GM12878 (cell line): ENCODE measurements around the gene ELP4. TPM values are rescaled to one million over a fixed set of nuclear protein-coding genes. Genes with fewer than 3 reads are reported as not detected.

Source experiments
- ATAC-seq: fragments of 200-7000 bp; cut with Tn5 transposase; 3 replicates; pipeline ENCODE4 v1.9.1; 2020; ENCODE audit warnings: mild to moderate bottlenecking, moderate library complexity
- BruUV-seq: library from RNA; stranded (reverse); fragments of 400-500 nt; replicated peaks from 2 replicates; lab custom pipeline; 2021; lab: Mats Ljungman, UMichigan
- CTCF ChIA-PET: fragments of 300-600 bp; sonication (Branson Sonifier 250); formaldehyde crosslinking; extraction: SDS; loops from one replicate; lab custom pipeline; 2021; ENCODE audit warnings: inconsistent platforms; lab: Yijun Ruan, JAX
- POLR2A ChIA-PET: fragments of 350-600 bp; formaldehyde crosslinking; extraction: SDS; loops from one replicate; lab custom pipeline; 2021; ENCODE audit warnings: inconsistent platforms; lab: Charles Lee
- RAD21 ChIA-PET: fragments of 300-600 bp; sonication (Branson Sonifier 250); formaldehyde crosslinking; loops from one replicate; lab custom pipeline; 2023; ENCODE audit warnings: antibody characterized with exemption; ENCODE audit not compliant: unreplicated experiment; lab: Charles Lee
- SMC1A ChIA-PET: fragments of 300-600 bp; sonication (Branson Sonifier 250); formaldehyde crosslinking; loops from one replicate; lab custom pipeline; 2023; ENCODE audit not compliant: unreplicated experiment, uncharacterized antibody; lab: Charles Lee
- DNase-seq: peaks from one replicate; pipeline ENCODE4 v3.0.0-alpha.2; 2011; ENCODE audit warnings: low read depth, low spot score
- FAIRE-seq: peaks from 3 replicates; lab custom pipeline; 2011; peaks lifted over from hg19 to GRCh38; lab: Jason Lieb, UNC
- H2AFZ ChIP-seq: 2 replicates; pipeline ENCODE4 v1.6.0; 2011; ENCODE audit warnings: low read depth, low read length, control low read depth; ENCODE audit not compliant: control insufficient read depth
- H3K27ac ChIP-seq: 2 replicates; pipeline ENCODE4 v1.5.1; 2011; ENCODE audit warnings: control low read depth; ENCODE audit not compliant: control insufficient read depth, insufficient read depth
- H3K27me3 ChIP-seq, 2 experiments: replicated peaks in 1 of 2; 2 replicates each; pipeline versions ENCODE4 v1.6.0 to v1.6.1; 2011; ENCODE audit warnings: low read length in 1 of 2; ENCODE audit not compliant: control insufficient read depth in 2 of 2, insufficient read depth in 2 of 2
- H3K36me3 ChIP-seq, 2 experiments: 2 replicates each; pipeline ENCODE4 v1.5.1; 2011; ENCODE audit warnings: low read length in 1 of 2; ENCODE audit not compliant: control insufficient read depth in 2 of 2, insufficient read depth in 2 of 2
- H3K4me1 ChIP-seq: 2 replicates; pipeline ENCODE4 v1.6.1; 2011; ENCODE audit warnings: mild to moderate bottlenecking, low read length, moderate library complexity, mixed read lengths; ENCODE audit not compliant: control insufficient read depth, insufficient read depth
- H3K4me2 ChIP-seq: 2 replicates; pipeline ENCODE4 v1.6.0; 2011; ENCODE audit warnings: control low read depth; ENCODE audit not compliant: control insufficient read depth, insufficient read depth
- H3K4me3 ChIP-seq: fragments of 200-600 bp; sonication (generic); 2 replicates; pipeline ENCODE4 v1.5.1; 2016
- H3K79me2 ChIP-seq: 2 replicates; pipeline ENCODE4 v1.6.0; 2011; ENCODE audit warnings: low read length; ENCODE audit not compliant: control insufficient read depth, insufficient read depth
- H3K9ac ChIP-seq: 2 replicates; pipeline ENCODE4 v1.8.0; 2011; ENCODE audit warnings: low read length, control low read depth, mixed read lengths; ENCODE audit not compliant: control insufficient read depth, insufficient read depth
- H3K9me3 ChIP-seq: replicated peaks from 3 replicates; pipeline ENCODE4 v1.5.1; 2011; ENCODE audit warnings: mild to moderate bottlenecking, low read length; ENCODE audit not compliant: control insufficient read depth, insufficient read depth
- H4K20me1 ChIP-seq: 2 replicates; pipeline ENCODE4 v1.6.0; 2011; ENCODE audit not compliant: control insufficient read depth, insufficient read depth
- BCLAF1 ChIP-seq: fragments of 450-650 bp; IDR thresholded peaks from 2 replicates; pipeline ENCODE4 v1.6.1; 2017; ENCODE audit warnings: antibody characterized with exemption, mild to moderate bottlenecking, moderate library complexity
- CEBPZ ChIP-seq: fragments of 150-350 bp; IDR thresholded peaks from 2 replicates; pipeline ENCODE4 v1.6.1; 2016; ENCODE audit warnings: low read depth, low read length
- CUX1 ChIP-seq: IDR thresholded peaks from 2 replicates; pipeline ENCODE4 v1.6.1; 2012; ENCODE audit warnings: improper control_type of control experiment, low read depth, low read length; ENCODE audit not compliant: insufficient replicate concordance
- FOS ChIP-seq: IDR thresholded peaks from 3 replicates; pipeline ENCODE4 v1.6.1; 2011; ENCODE audit warnings: borderline replicate concordance; ENCODE audit not compliant: insufficient read length; ENCODE audit errors: extremely low read depth
- FOXM1 ChIP-seq: IDR thresholded peaks from 2 replicates; pipeline ENCODE4 v1.6.1; 2012; ENCODE audit warnings: low read depth, mild to moderate bottlenecking, inconsistent platforms, low read length, moderate library complexity
- NFYA ChIP-seq: IDR thresholded peaks from 2 replicates; pipeline ENCODE4 v1.6.1; 2011; ENCODE audit warnings: low read depth, mild to moderate bottlenecking, low read length, improper control_type of control experiment, borderline replicate concordance
- SP1 ChIP-seq: IDR thresholded peaks from one replicate; pipeline ENCODE4 v1.6.1; 2011; ENCODE audit warnings: low read depth, low read length
- TCF12 ChIP-seq: IDR thresholded peaks from 2 replicates; pipeline ENCODE4 v1.6.1; 2011; ENCODE audit warnings: low read depth, mild to moderate bottlenecking, low read length
- TCF3 ChIP-seq: IDR thresholded peaks from 2 replicates; pipeline ENCODE4 v1.6.1; 2012; ENCODE audit warnings: low read depth, mild to moderate bottlenecking, low read length, borderline replicate concordance; ENCODE audit not compliant: insufficient read depth
- WRNIP1 ChIP-seq: IDR thresholded peaks from 2 replicates; pipeline ENCODE4 v1.6.1; 2011; ENCODE audit warnings: low read depth, low read length, improper control_type of control experiment, borderline replicate concordance
- WGBS: methylation state at CpG from one replicate; pipeline ENCODE4 v1.1.6; 2016; ENCODE audit warnings: low lambda C conversion rate; ENCODE audit not compliant: insufficient replicate concordance, insufficient coverage; ENCODE audit errors: missing lambda C conversion rate; 5-methylcytosine and 5-hydroxymethylcytosine counted together
- in situ Hi-C: fragments of 300-500 bp; cut with MboI; formaldehyde crosslinking; loops from 9 replicates; pipeline ENCODE4 v1.14.3; 2018; ENCODE audit warnings: mixed read lengths
- intact Hi-C: fragments of 100-400 bp; cut with micrococcal nuclease; formaldehyde crosslinking; loops from one replicate; pipeline ENCODE4 v1.14.2; 2022; ENCODE audit not compliant: unreplicated experiment
- polyA plus RNA-seq, 11 experiments: library from polyadenylated mRNA; depleted of rRNA in 4 of 11; unstranded in 6 of 11; stranded (reverse) in 5 of 11; fragments of >200 nt; fragmentation: Nextera tagmentation in 4 of 11; fragmentation: Illumina TruSeq in 1 of 11; extraction: Ambion mirVana in 4 of 11; extraction: Trizol in 1 of 11; gene quantifications; 1 replicate in 1 of 11; 2 replicates in 10 of 11; pipeline versions ENCODE4 v1.2.1 to v1.2.3, GENCODE V29; 2011 to 2016; ENCODE audit warnings: inconsistent platforms in 2 of 11, missing spikeins in 2 of 11, low read depth in 1 of 11
- total RNA-seq, 4 experiments: library from RNA; depleted of rRNA in 3 of 4; stranded (reverse); fragments of >200 nt in 3 of 4; fragmentation: Illumina TruSeq in 1 of 4; extraction: Trizol in 1 of 4; gene quantifications; 2 replicates each; pipeline versions ENCODE4 v1.2.1 to v1.2.3, GENCODE V29; 2013 to 2021

ELP4 gene
- total and polyA plus RNA-seq, 10 of the 15 experiments (the other 5 are each of a cell fraction or from before 2014, with no cell fraction given) = 17.7 to 36.1 (median 27.0) TPM

- ChIA-PET CTCF (no interaction called here), POLR2A (no interaction called here), RAD21 (no interaction called here), SMC1A (no interaction called here)
- BruUV-seq = no TSS peak
- in situ Hi-C loops (no loop called here), intact Hi-C loops (no loop called here)
- H3K9me3 ChIP-seq = no peaks in the 10 kb centered on the region
- no peaks in the 10 kb centered on the region for H4K20me1 ChIP-seq
- H3K27ac ChIP-seq = no peak overlapping the region
- ATAC-seq (no peak), DNase-seq (no peak), FAIRE-seq (no peak)
- H2AFZ ChIP-seq = no peak overlapping the region
- no peak overlapping the region for H3K4me3 ChIP-seq
- no peaks in the 10 kb centered on the region for H3K27me3 ChIP-seq
- H3K9ac ChIP-seq = no peak overlapping the region
- no peaks in the 10 kb centered on the region for H3K36me3 ChIP-seq
- no peak overlapping the region for H3K4me2 ChIP-seq
- no peaks in the 10 kb centered on the region for H3K79me2 ChIP-seq
- H3K4me1 ChIP-seq = no peaks in the 10 kb centered on the region
- WGBS = 77% methylated on average over 2 of the region's 2 CpGs
- no peak for TF ChIP-seq CEBPZ
- TF ChIP-seq WRNIP1 = no peak
- TF ChIP-seq TCF12 = no peak
- TF ChIP-seq FOS = no peak
- TF ChIP-seq SP1 = no peak
- no peak for TF ChIP-seq FOXM1
- TF ChIP-seq CUX1 = no peak
- no peak for TF ChIP-seq TCF3
- no peak for TF ChIP-seq BCLAF1
- TF ChIP-seq NFYA = no peak
Observed at GRCh38 chr11:31772412-31772811, 262.8 kb downstream of the ELP4 start.
